Measurements from ENCODE around the gene TSGA10IP. TPM values are rescaled to one million over a fixed set of nuclear protein-coding genes. Genes with fewer than 3 reads are reported as not detected.

The TSGA10IP gene
- total and polyA plus RNA-seq, 10 of the 15 experiments (the other 5 are each of a cell fraction or from before 2014, with no cell fraction given) = not detected

DNA sequence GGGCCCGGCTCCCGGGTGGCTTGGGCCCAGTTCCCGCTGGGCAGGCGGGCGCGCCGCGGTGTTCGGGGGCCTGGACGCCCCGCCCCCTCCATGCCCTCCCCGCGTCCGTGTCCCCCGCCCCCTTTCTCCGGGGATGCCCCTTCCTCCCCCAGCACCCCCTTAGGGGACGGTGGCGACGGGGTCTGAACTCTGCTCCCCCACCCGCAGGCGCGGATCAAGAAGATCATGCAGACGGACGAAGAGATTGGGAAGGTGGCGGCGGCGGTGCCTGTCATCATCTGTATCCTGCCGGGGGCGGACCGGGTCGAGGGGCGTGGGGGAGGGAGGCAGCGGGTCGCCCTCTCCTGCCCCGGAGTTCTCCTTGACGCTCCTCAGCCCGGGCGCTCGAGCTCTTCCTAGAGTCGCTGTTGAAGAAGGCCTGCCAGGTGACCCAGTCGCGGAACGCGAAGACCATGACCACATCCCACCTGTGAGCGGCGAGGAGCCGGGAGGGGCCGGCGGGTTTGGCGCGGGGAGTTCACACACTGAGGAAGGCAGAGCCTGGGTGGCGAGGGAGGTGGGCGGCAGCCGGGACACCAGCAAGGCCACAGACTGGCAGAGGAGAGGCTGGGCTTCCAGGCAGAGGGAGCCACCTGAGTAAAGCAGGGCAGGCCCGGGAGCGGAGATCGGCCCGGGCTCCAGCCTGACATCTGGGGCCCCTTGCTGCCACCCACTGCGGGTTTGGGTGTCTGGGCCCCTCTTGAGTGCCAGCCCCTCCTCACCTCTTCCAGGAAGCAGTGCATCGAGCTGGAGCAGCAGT, 25.5 kb upstream of the TSGA10IP start (continued):
- TF ChIP-seq TCF12 (IDR thresholded peaks at IDR 0.05; ENCODE audit: low read depth, low read length) (no peak), CBFB (IDR thresholded peaks at IDR 0.05; ENCODE audit: low read depth) (0 out of 2 replicates have a peak, but pooled peaks have one; percentile 29)
- TF ChIP-seq, protein P1, sequence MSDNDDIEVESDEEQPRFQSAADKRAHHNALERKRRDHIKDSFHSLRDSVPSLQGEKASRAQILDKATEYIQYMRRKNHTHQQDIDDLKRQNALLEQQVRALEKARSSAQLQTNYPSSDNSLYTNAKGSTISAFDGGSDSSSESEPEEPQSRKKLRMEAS (IDR thresholded peaks at IDR 0.05; ENCODE audit: low read depth, low read length) = no peak
- TF ChIP-seq, protein P2, sequence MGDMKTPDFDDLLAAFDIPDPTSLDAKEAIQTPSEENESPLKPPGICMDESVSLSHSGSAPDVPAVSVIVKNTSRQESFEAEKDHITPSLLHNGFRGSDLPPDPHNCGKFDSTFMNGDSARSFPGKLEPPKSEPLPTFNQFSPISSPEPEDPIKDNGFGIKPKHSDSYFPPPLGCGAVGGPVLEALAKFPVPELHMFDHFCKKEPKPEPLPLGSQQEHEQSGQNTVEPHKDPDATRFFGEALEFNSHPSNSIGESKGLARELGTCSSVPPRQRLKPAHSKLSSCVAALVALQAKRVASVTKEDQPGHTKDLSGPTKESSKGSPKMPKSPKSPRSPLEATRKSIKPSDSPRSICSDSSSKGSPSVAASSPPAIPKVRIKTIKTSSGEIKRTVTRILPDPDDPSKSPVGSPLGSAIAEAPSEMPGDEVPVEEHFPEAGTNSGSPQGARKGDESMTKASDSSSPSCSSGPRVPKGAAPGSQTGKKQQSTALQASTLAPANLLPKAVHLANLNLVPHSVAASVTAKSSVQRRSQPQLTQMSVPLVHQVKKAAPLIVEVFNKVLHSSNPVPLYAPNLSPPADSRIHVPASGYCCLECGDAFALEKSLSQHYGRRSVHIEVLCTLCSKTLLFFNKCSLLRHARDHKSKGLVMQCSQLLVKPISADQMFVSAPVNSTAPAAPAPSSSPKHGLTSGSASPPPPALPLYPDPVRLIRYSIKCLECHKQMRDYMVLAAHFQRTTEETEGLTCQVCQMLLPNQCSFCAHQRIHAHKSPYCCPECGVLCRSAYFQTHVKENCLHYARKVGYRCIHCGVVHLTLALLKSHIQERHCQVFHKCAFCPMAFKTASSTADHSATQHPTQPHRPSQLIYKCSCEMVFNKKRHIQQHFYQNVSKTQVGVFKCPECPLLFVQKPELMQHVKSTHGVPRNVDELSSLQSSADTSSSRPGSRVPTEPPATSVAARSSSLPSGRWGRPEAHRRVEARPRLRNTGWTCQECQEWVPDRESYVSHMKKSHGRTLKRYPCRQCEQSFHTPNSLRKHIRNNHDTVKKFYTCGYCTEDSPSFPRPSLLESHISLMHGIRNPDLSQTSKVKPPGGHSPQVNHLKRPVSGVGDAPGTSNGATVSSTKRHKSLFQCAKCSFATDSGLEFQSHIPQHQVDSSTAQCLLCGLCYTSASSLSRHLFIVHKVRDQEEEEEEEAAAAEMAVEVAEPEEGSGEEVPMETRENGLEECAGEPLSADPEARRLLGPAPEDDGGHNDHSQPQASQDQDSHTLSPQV (IDR thresholded peaks at IDR 0.05) = no peak

DNA sequence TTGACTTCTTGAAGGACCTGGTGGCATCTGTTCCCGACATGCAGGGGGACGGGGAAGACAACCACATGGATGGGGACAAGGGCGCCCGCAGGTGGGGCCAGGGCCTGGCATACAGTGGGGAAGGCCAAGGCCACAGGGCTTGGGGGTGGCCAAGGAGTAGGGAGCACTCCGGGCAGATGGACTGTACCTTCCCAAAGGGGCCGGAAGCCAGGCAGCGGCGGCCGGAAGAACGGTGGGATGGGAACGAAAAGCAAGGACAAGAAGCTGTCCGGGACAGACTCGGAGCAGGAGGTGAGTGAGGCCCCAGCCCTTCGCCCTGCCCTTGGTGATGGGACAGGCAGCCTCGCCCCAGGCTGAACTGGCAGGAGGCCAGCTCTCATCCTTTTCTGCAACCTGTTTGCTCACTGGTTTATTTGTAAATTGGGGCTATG, 24.9 kb upstream of the TSGA10IP start:
- ChIA-PET SMC1A (ENCODE audit: uncharacterized antibody, unreplicated experiment) (interaction anchor here (0.7 to 1.2 kb wide), 2 partner anchors 31 to 143 kb away, joined by 3 read pairs; no protein-coding TSS in a partner anchor), CTCF (interaction anchor here (0.9 kb wide), 1 partner anchor 31 kb away, joined by 3 read pairs; the partner anchor contains the start of gene CCDC85B), RAD21 (ENCODE audit: unreplicated experiment) (interaction anchor here (0.7 to 1.8 kb wide), 2 partner anchors 12 to 30 kb away, joined by 3 to 5 read pairs; partner anchors contain the start of gene CCDC85B), POLR2A (interaction anchor here (0.6 to 1.5 kb wide), 6 partner anchors 8 to 61 kb away, joined by 3 to 5 read pairs (median 4); partner anchors contain the start of genes CCDC85B, FIBP and MUS81)
- TF ChIP-seq, protein P3, sequence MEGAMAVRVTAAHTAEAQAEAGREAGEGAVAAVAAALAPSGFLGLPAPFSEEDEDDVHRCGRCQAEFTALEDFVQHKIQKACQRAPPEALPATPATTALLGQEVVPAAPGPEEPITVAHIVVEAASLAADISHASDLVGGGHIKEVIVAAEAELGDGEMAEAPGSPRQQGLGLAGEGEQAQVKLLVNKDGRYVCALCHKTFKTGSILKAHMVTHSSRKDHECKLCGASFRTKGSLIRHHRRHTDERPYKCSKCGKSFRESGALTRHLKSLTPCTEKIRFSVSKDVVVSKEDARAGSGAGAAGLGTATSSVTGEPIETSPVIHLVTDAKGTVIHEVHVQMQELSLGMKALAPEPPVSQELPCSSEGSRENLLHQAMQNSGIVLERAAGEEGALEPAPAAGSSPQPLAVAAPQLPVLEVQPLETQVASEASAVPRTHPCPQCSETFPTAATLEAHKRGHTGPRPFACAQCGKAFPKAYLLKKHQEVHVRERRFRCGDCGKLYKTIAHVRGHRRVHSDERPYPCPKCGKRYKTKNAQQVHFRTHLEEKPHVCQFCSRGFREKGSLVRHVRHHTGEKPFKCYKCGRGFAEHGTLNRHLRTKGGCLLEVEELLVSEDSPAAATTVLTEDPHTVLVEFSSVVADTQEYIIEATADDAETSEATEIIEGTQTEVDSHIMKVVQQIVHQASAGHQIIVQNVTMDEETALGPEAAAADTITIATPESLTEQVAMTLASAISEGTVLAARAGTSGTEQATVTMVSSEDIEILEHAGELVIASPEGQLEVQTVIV (IDR thresholded peaks at IDR 0.05; ENCODE audit: borderline replicate concordance, partially characterized antibody) = no peak
- TF ChIP-seq, protein P4, sequence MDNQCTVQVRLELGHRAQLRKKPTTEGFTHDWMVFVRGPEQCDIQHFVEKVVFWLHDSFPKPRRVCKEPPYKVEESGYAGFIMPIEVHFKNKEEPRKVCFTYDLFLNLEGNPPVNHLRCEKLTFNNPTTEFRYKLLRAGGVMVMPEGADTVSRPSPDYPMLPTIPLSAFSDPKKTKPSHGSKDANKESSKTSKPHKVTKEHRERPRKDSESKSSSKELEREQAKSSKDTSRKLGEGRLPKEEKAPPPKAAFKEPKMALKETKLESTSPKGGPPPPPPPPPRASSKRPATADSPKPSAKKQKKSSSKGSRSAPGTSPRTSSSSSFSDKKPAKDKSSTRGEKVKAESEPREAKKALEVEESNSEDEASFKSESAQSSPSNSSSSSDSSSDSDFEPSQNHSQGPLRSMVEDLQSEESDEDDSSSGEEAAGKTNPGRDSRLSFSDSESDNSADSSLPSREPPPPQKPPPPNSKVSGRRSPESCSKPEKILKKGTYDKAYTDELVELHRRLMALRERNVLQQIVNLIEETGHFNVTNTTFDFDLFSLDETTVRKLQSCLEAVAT (IDR thresholded peaks at IDR 0.05) = 0 out of 2 replicates have a peak, but pooled peaks have one; percentile 17
- H3K4me2 ChIP-seq (ENCODE audit: control insufficient read depth, insufficient read depth) = peak overlapping the region; percentile 95
- peaks cover 0 to 2% of the 10 kb centered on the region in 2 experiments; a peak in 3 of 4 replicates for H3K36me3 ChIP-seq (ENCODE audit: control insufficient read depth in 2 of 2, insufficient read depth in 2 of 2, low read length in 1 of 2)
- H3K9ac ChIP-seq (ENCODE audit: control insufficient read depth, insufficient read depth, low read length) = peak overlapping the region; percentile 68
- peaks cover 34% of the 10 kb centered on the region for H3K79me2 ChIP-seq (ENCODE audit: control insufficient read depth, insufficient read depth, low read length)
- H3K27me3 ChIP-seq (replicated peaks in 1 of 2; ENCODE audit: control insufficient read depth in 2 of 2, insufficient read depth in 2 of 2, low read length in 1 of 2) = no peaks in the 10 kb centered on the region
- no peaks in the 10 kb centered on the region for H4K20me1 ChIP-seq (ENCODE audit: control insufficient read depth, insufficient read depth)
- DNase-seq (ENCODE audit: low read depth, low spot score) = no peak
- no peak overlapping the region for H2AFZ ChIP-seq (ENCODE audit: control insufficient read depth, low read depth, low read length)
- in situ Hi-C loops (cut with MboI) = no loop called here
- H3K27ac ChIP-seq (ENCODE audit: control insufficient read depth, insufficient read depth) = peak overlapping the region; percentile 51
- H3K4me1 ChIP-seq (ENCODE audit: control insufficient read depth, insufficient read depth, low read length) = peaks cover 22% of the 10 kb centered on the region
- ATAC-seq = no peak
- 69% methylated on average over 14 of the region's 15 CpGs for WGBS (ENCODE audit: insufficient coverage, insufficient replicate concordance, low lambda C conversion rate, missing lambda C conversion rate)
- intact Hi-C loops (cut with micrococcal nuclease; ENCODE audit: unreplicated experiment) = no loop called here
- H3K9me3 ChIP-seq (replicated peaks; ENCODE audit: control insufficient read depth, insufficient read depth, low read length) = no peaks in the 10 kb centered on the region
- H3K4me3 ChIP-seq = peak overlapping the region; percentile 81
- FAIRE-seq = no peak
- no TSS peak for BruUV-seq (replicated peaks)
